MCF 10A (cell line): ENCODE data around the gene UBE2D1. TPM values are rescaled to one million over a fixed set of nuclear protein-coding genes. Genes with fewer than 3 reads are reported as not detected.

Experiments
- BruUV-seq: library from RNA; stranded (reverse); fragments of 400-500 nt; replicated peaks from 2 replicates; lab custom pipeline; 2021; lab: Mats Ljungman, UMichigan
- CTCF ChIA-PET: fragments of 300-600 bp; sonication (Branson Sonifier 250); formaldehyde crosslinking; extraction: SDS; loops from one replicate; lab custom pipeline; 2021; ENCODE audit warnings: antibody characterized with exemption, inconsistent platforms; lab: Yijun Ruan, JAX
- POLR2A ChIA-PET: fragments of 300-600, 350-650 bp; sonication (Branson Sonifier 250); formaldehyde crosslinking; extraction: SDS; loops from one replicate; lab custom pipeline; 2020; ENCODE audit warnings: antibody characterized with exemption, inconsistent platforms; lab: Yijun Ruan, JAX
- DNase-seq: peaks from one replicate; pipeline ENCODE4 v3.0.0-alpha.2; 2018; ENCODE audit not compliant: unreplicated experiment
- H3K27ac Mint-ChIP-seq: one replicate; pipeline ENCODE4 v1.8.0; 2022; ENCODE audit warnings: mild to moderate bottlenecking, low read depth, mixed read lengths; ENCODE audit not compliant: unreplicated experiment
- H3K27me3 Mint-ChIP-seq: one replicate; pipeline ENCODE4 v1.8.0; 2022; ENCODE audit warnings: mixed read lengths; ENCODE audit not compliant: insufficient read depth, unreplicated experiment
- H3K36me3 Mint-ChIP-seq: one replicate; pipeline ENCODE4 v1.8.0; 2022; ENCODE audit warnings: mild to moderate bottlenecking, moderate library complexity, mixed read lengths; ENCODE audit not compliant: insufficient read depth, unreplicated experiment
- H3K4me1 Mint-ChIP-seq: one replicate; pipeline ENCODE4 v1.8.0; 2022; ENCODE audit warnings: mixed read lengths; ENCODE audit not compliant: insufficient read depth, unreplicated experiment
- H3K4me3 Mint-ChIP-seq: one replicate; pipeline ENCODE4 v1.8.0; 2022; ENCODE audit warnings: mild to moderate bottlenecking, moderate library complexity, mixed read lengths; ENCODE audit not compliant: unreplicated experiment
- H3K9me3 Mint-ChIP-seq: one replicate; pipeline ENCODE4 v1.8.0; 2022; ENCODE audit warnings: mixed read lengths; ENCODE audit not compliant: unreplicated experiment
- CTCF ChIP-seq: fragments of 200-600 bp; IDR thresholded peaks from one replicate; pipeline ENCODE4 v1.8.0; 2022; ENCODE audit warnings: antibody characterized with exemption, mild to moderate bottlenecking; ENCODE audit not compliant: unreplicated experiment
- intact Hi-C: fragments of 100-400 bp; cut with micrococcal nuclease; formaldehyde crosslinking; loops from 2 replicates; pipeline ENCODE4 v1.14.1; 2022
- total RNA-seq: library from RNA; stranded (reverse); gene quantifications from 2 replicates; pipeline ENCODE4 v1.2.3, GENCODE V29; 2022

The UBE2D1 gene
- total RNA-seq, 1 experiment from 2014 or later, result 12.2 TPM

- H3K27ac Mint-ChIP-seq, result peak overlapping the region; percentile 81
- H3K4me1 Mint-ChIP-seq, result peaks cover 7% of the 10 kb centered on the region
- DNase-seq, result no peak
- peaks cover 5% of the 10 kb centered on the region for H3K36me3 Mint-ChIP-seq
- no TSS peak for BruUV-seq
- no peak overlapping the region for H3K4me3 Mint-ChIP-seq
- no peak for TF ChIP-seq CTCF
- intact Hi-C loops, result no loop called here
- no peaks in the 10 kb centered on the region for H3K27me3 Mint-ChIP-seq
- CTCF ChIA-PET, result interaction anchor here (0.9 to 1.6 kb wide), 5 partner anchors 10 to 172 kb away, joined by 3 to 6 read pairs (median 3); partner anchors contain the start of gene TFAM
- no peaks in the 10 kb centered on the region for H3K9me3 Mint-ChIP-seq
- POLR2A ChIA-PET, result interaction anchor here (0.9 to 2.3 kb wide), 4 partner anchors 10 to 36 kb away, joined by 4 to 9 read pairs (median 8); partner anchors contain the start of genes TFAM and UBE2D1
Measured at GRCh38 chr10:58350023-58350422, 15.2 kb downstream of the UBE2D1 start.

- CTCF ChIA-PET, result interaction anchor here (0.6 to 1.6 kb wide), 4 partner anchors 35 to 173 kb away, joined by 3 to 6 read pairs (median 3); partner anchors contain the start of gene TFAM
Measured at GRCh38 chr10:58350619-58351323, 16.0 kb downstream of the UBE2D1 start.

GRCh38 chr10:58351616-58352578, 17.1 kb downstream of the UBE2D1 start:
- Mint-ChIP-seq H3K27ac (no peak overlapping the region), H3K4me3 (no peak overlapping the region), H3K27me3 (no peaks in the 10 kb centered on the region), H3K4me1 (peaks cover 7% of the 10 kb centered on the region), H3K36me3 (no peaks in the 10 kb centered on the region), H3K9me3 (no peaks in the 10 kb centered on the region)
- TF ChIP-seq CTCF, result no peak
- no peak for DNase-seq
- BruUV-seq, result no TSS peak
- intact Hi-C loops, result no loop called here
- ChIA-PET CTCF (interaction anchor here (0.7 to 1.0 kb wide), 2 partner anchors 33 to 174 kb away, joined by 3 read pairs; no protein-coding TSS in a partner anchor), POLR2A (interaction anchor here (0.8 to 1.7 kb wide), 4 partner anchors 9 to 34 kb away, joined by 4 to 8 read pairs (median 7); partner anchors contain the start of gene UBE2D1)

More at GRCh38 chr10:58350619-58351323, 16.0 kb downstream of the UBE2D1 start:
- peak; percentile 81 for DNase-seq
- H3K9me3 Mint-ChIP-seq, result no peaks in the 10 kb centered on the region
- H3K27me3 Mint-ChIP-seq, result no peaks in the 10 kb centered on the region
- no TSS peak for BruUV-seq
- H3K27ac Mint-ChIP-seq, result peak overlapping the region; percentile 81
- peaks cover 7% of the 10 kb centered on the region for H3K4me1 Mint-ChIP-seq
- H3K4me3 Mint-ChIP-seq, result no peak overlapping the region
- POLR2A ChIA-PET, result interaction anchor here (0.8 to 2.3 kb wide), 6 partner anchors 10 to 82 kb away, joined by 4 to 9 read pairs (median 8); partner anchors contain the start of genes CISD1, TFAM and UBE2D1
- intact Hi-C loops, result no loop called here
- TF ChIP-seq CTCF, result no peak
- peaks cover 5% of the 10 kb centered on the region for H3K36me3 Mint-ChIP-seq
